GM12865 (cell line): ENCODE data around the gene OXSM.

Experiments
- DNase-seq: peaks from one replicate; pipeline ENCODE4 v3.0.0; 2010; ENCODE audit warnings: low read depth
- H3K4me3 ChIP-seq: 2 replicates; pipeline ENCODE4 v1.5.1; 2011; ENCODE audit warnings: mild to moderate bottlenecking, low read depth, low read length, control low read depth
- TF ChIP-seq, protein P1 (sequence below): IDR thresholded peaks from 2 replicates; pipeline ENCODE4 v1.5.1; 2011; ENCODE audit warnings: low read length, control low read depth, low read depth, inconsistent platforms; ENCODE audit not compliant: insufficient read depth; ENCODE audit errors: missing control alignments

The OXSM gene

DNA sequence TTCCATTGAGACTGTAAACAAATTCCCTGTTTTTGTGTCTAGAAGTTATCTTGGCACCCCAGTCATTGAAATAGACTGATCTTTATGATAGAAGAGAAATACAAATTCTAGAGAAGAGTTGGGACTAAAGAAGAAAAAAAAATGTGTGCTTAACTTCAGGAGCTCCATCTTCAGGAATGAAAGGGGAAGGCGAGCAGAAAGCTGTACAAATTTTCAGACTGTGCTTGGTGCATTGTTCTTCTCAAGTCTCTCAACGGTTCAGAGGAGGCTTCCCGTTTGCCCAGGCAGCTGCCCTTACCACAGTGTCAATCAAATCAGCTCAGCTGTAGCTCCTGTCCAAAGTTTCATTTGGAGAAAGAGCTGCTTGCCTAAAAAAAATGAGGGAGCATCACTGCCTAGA lies 41.7 kb downstream of the OXSM start:
- TF ChIP-seq, protein P1, sequence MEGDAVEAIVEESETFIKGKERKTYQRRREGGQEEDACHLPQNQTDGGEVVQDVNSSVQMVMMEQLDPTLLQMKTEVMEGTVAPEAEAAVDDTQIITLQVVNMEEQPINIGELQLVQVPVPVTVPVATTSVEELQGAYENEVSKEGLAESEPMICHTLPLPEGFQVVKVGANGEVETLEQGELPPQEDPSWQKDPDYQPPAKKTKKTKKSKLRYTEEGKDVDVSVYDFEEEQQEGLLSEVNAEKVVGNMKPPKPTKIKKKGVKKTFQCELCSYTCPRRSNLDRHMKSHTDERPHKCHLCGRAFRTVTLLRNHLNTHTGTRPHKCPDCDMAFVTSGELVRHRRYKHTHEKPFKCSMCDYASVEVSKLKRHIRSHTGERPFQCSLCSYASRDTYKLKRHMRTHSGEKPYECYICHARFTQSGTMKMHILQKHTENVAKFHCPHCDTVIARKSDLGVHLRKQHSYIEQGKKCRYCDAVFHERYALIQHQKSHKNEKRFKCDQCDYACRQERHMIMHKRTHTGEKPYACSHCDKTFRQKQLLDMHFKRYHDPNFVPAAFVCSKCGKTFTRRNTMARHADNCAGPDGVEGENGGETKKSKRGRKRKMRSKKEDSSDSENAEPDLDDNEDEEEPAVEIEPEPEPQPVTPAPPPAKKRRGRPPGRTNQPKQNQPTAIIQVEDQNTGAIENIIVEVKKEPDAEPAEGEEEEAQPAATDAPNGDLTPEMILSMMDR: peak; percentile 11
- DNase-seq: peak; percentile 29
- no peak overlapping the region for H3K4me3 ChIP-seq

DNA sequence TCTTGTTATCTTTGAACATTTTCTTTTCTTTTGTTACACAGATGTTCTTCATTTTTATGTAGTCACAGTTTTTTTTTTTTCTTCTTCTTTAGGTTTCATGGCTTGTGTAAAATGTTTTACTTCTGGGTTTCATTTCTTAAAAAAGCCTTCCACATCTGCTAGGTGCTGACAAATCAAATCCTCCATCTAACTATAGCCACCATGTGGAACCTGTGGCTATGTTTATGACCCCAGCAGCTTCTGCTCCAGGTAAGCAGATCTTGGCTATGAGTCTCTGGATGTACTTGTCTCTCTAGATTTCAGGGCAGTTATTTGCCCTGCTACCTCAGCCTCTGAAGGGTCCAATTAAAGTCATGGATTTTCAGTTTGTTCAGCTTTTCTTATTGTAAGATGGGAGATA lies 44.5 kb downstream of the OXSM start:
- no peak overlapping the region for H3K4me3 ChIP-seq

DNA sequence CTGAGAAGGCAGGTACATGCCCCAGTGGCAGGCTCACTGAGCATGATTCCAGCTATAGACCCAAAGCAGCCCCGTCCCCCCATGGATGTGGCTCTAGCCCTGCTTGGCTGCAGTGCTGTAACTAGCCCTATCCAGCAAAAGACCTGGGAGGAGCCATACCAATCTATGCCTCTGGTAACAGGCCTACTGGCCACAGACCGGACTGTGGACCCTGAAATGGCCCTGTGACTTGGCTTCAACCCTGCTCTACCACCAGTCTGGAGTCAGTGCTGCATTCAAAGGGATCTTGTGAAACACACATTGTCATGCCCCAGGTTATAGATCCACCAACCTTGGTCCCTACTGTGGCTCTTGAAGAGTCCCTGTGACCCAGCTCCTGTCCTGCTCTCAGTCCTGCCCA lies 46.7 kb downstream of the OXSM start:
- TF ChIP-seq, protein P1: no peak
- no peak overlapping the region for H3K4me3 ChIP-seq
- DNase-seq: no peak

More for the DNA sequence above, 44.5 kb downstream of the OXSM start:
- DNase-seq: peak; percentile 51
- TF ChIP-seq, protein P1: no peak

DNA sequence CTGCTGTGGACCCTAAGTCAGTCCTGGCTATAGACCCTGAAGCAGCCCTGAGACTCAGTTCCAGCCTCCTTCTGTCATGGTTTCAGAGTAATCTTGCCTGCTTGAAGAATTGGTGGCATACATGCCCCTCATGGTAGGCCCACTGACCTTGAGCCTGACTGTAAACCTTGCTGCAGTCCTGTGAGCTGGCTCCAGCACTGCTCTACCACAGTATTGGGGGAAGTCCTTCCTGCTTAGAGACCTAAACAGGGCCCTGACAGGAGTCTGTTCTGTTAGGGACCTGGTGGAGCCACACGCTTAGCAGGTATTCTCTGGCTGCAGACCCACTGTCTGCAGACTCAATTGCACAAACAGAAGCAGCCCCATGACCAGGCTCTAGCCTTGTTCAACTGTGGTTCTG lies 47.1 kb downstream of the OXSM start:
- TF ChIP-seq, protein P1: no peak
- DNase-seq: no peak
- H3K4me3 ChIP-seq: no peak overlapping the region

DNA sequence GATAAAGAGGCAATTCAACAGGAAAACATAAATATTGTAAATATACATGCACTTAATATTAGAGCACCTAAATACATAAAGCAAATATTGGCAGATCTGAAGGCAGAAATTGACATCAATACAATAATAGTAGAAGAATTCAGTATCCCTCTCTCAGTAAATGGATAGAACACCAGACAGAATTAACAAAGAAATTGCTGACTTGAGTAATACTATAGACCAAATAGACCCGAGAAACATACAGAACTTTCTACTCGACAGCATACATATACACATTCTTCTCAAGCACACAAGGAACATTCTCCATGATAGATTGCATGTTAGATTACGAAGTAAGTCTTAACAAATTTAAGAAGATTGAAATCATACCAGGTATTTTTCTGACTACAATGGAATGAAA lies 50.2 kb downstream of the OXSM start:
- no peak overlapping the region for H3K4me3 ChIP-seq
- DNase-seq: no peak
- TF ChIP-seq, protein P1: no peak

DNA sequence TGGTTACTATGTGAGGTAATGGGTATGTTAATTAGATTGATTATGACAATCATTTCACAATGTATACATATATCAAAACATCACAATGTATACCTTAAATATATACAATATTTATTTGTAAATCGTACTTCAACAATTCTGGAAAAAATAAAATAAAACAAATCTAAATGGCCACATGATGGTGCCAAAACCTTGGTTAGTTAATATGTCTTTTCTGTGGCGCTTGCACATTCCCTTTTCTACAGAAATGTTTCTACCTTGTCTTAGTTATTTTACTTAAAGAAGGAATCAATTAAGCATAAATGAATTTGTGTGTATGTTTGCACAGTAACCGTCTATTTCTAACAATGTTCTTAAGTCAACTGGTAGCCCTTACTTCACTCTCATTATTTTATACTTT lies 53.4 kb downstream of the OXSM start:
- TF ChIP-seq, protein P1: no peak
- H3K4me3 ChIP-seq: no peak overlapping the region
- DNase-seq: no peak
